GM23338 (cell line): ENCODE data around the gene ADGRV1. TPM values are rescaled to one million over a fixed set of nuclear protein-coding genes. Genes with fewer than 3 reads are reported as not detected.

Experiments
- ATAC-seq: fragments of 200-7000 bp; cut with Tn5 transposase; 3 replicates; pipeline ENCODE4 v1.9.1; 2020
- DNase-seq: peaks from one replicate; pipeline ENCODE4 v3.0.0-alpha.2; 2015; ENCODE audit warnings: low spot score
- H2AFZ ChIP-seq: fragments of 200-600 bp; sonication (generic); 2 replicates; pipeline ENCODE4 v1.8.0; 2016; ENCODE audit warnings: antibody characterized with exemption, mild to moderate bottlenecking, moderate library complexity
- H3F3A ChIP-seq: fragments of 200-600 bp; sonication (generic); replicated peaks from 2 replicates; pipeline ENCODE4 v1.8.0; 2017; ENCODE audit warnings: antibody characterized with exemption, mixed run types, low read depth
- H3K27ac ChIP-seq: fragments of 200-600 bp; sonication (generic); 2 replicates; pipeline ENCODE4 v1.6.1; 2016; ENCODE audit warnings: low read depth
- H3K27me3 ChIP-seq: fragments of 200-600 bp; sonication (generic); 2 replicates; pipeline ENCODE4 v1.8.0; 2016; ENCODE audit warnings: mild to moderate bottlenecking, mixed run types, moderate library complexity; ENCODE audit not compliant: insufficient read depth
- H3K36me3 ChIP-seq: fragments of 200-600 bp; sonication (generic); 2 replicates; pipeline ENCODE4 v1.8.0; 2016; ENCODE audit warnings: mild to moderate bottlenecking; ENCODE audit not compliant: insufficient read depth
- H3K4me1 ChIP-seq: fragments of 200-600 bp; sonication (generic); 2 replicates; pipeline ENCODE4 v1.8.0; 2016; ENCODE audit warnings: mild to moderate bottlenecking, moderate library complexity; ENCODE audit not compliant: insufficient read depth
- H3K4me2 ChIP-seq: fragments of 200-600 bp; sonication (generic); 2 replicates; pipeline ENCODE4 v1.7.1; 2017; ENCODE audit warnings: mixed run types
- H3K4me3 ChIP-seq: fragments of 200-600 bp; sonication (generic); 2 replicates; pipeline ENCODE4 v1.6.1; 2016; ENCODE audit warnings: mixed run types
- H3K79me2 ChIP-seq: fragments of 200-600 bp; sonication (generic); replicated peaks from 2 replicates; pipeline ENCODE4 v1.8.0; 2017; ENCODE audit warnings: mild to moderate bottlenecking; ENCODE audit not compliant: insufficient read depth
- H3K9me2 ChIP-seq: fragments of 200-600 bp; sonication (generic); 2 replicates; pipeline ENCODE4 v1.8.0; 2017; ENCODE audit not compliant: insufficient read depth
- H4K20me1 ChIP-seq: fragments of 200-600 bp; sonication (generic); replicated peaks from 2 replicates; pipeline ENCODE4 v1.8.0; 2017; ENCODE audit warnings: mild to moderate bottlenecking; ENCODE audit not compliant: insufficient read depth
- H3K27ac Mint-ChIP-seq: 2 replicates; pipeline ENCODE4 v1.8.0; 2020; ENCODE audit warnings: inconsistent platforms, mild to moderate bottlenecking, moderate library complexity, mixed read lengths
- H3K27me3 Mint-ChIP-seq: 3 replicates; pipeline ENCODE4 v1.8.0; 2022; ENCODE audit warnings: low read depth, mild to moderate bottlenecking, moderate library complexity, mixed read lengths, inconsistent platforms; ENCODE audit not compliant: insufficient read depth, poor library complexity
- H3K36me3 Mint-ChIP-seq: 3 replicates; pipeline ENCODE4 v1.8.0; 2021; ENCODE audit warnings: low read depth, mild to moderate bottlenecking, inconsistent platforms, moderate library complexity, mixed read lengths
- H3K4me1 Mint-ChIP-seq: 3 replicates; pipeline ENCODE4 v1.8.0; 2020; ENCODE audit warnings: mild to moderate bottlenecking, inconsistent platforms, mixed read lengths
- H3K4me3 Mint-ChIP-seq: 3 replicates; pipeline ENCODE4 v1.8.0; 2021; ENCODE audit warnings: moderate library complexity, mild to moderate bottlenecking, inconsistent platforms, mixed read lengths
- H3K9me3 Mint-ChIP-seq: 3 replicates; pipeline ENCODE4 v1.8.0; 2020; ENCODE audit warnings: moderate library complexity, mild to moderate bottlenecking, inconsistent platforms, mixed read lengths
- CREB1 ChIP-seq: fragments of 250-450 bp; sonication (Bioruptor Pico); IDR thresholded peaks from 2 replicates; pipeline ENCODE4 v1.5.0; 2020; ENCODE audit warnings: low read depth, mild to moderate bottlenecking, moderate library complexity
- CTCF ChIP-seq, 2 experiments: fragments of 200-600 bp in 1 of 2; sonication (generic) in 1 of 2; conservative IDR thresholded peaks; 2 replicates each; pipeline versions ENCODE4 v1.5.1 to v1.6.1; 2016 to 2017; ENCODE audit warnings: antibody characterized with exemption in 2 of 2, low read depth in 2 of 2, mild to moderate bottlenecking in 2 of 2, moderate library complexity in 1 of 2
- EZH2 ChIP-seq: fragments of 200-600 bp; sonication (generic); IDR thresholded peaks from one replicate; pipeline ENCODE4 v1.8.0; 2017; ENCODE audit warnings: antibody characterized with exemption, mild to moderate bottlenecking, low read depth; ENCODE audit not compliant: unreplicated experiment
- EZH2phosphoT487 ChIP-seq: fragments of 200-600 bp; sonication (generic); IDR thresholded peaks from one replicate; pipeline ENCODE4 v1.8.1; 2018; ENCODE audit warnings: antibody characterized with exemption; ENCODE audit not compliant: unreplicated experiment
- JUNB ChIP-seq: IDR thresholded peaks from one replicate; pipeline ENCODE4 v1.6.1; 2016; ENCODE audit warnings: antibody characterized with exemption; ENCODE audit not compliant: unreplicated experiment
- NANOG ChIP-seq: IDR thresholded peaks from 2 replicates; pipeline ENCODE4 v1.6.1; 2016; ENCODE audit warnings: antibody characterized with exemption, borderline replicate concordance
- POLR2AphosphoS5 ChIP-seq: IDR thresholded peaks from 2 replicates; pipeline ENCODE4 v1.6.1; 2016; ENCODE audit warnings: antibody characterized with exemption, low read depth
- REST ChIP-seq: IDR thresholded peaks from one replicate; pipeline ENCODE4 v1.6.1; 2018; ENCODE audit warnings: antibody characterized with exemption; ENCODE audit not compliant: unreplicated experiment
- STAT1 ChIP-seq: IDR thresholded peaks from one replicate; pipeline ENCODE4 v1.6.1; 2016; ENCODE audit warnings: antibody characterized with exemption; ENCODE audit not compliant: unreplicated experiment
- ZNF114 ChIP-seq: fragments of 250-450 bp; sonication (Bioruptor Pico); IDR thresholded peaks from 2 replicates; pipeline ENCODE4 v1.5.0; 2020; ENCODE audit warnings: mild to moderate bottlenecking, moderate library complexity
- ZNF331 ChIP-seq: fragments of 250-450 bp; sonication (Bioruptor Pico); IDR thresholded peaks from 2 replicates; pipeline ENCODE4 v1.5.0; 2020; ENCODE audit warnings: low read depth, mild to moderate bottlenecking, moderate library complexity
- ZNF462 ChIP-seq: fragments of 250-450 bp; sonication (Bioruptor Pico); IDR thresholded peaks from 2 replicates; pipeline ENCODE4 v1.5.0; 2020; ENCODE audit warnings: mild to moderate bottlenecking, moderate library complexity
- polyA plus RNA-seq: library from polyadenylated mRNA; unstranded; fragments of >200 nt; fragmentation: Nextera tagmentation; extraction: Ambion mirVana; gene quantifications from 2 replicates; pipeline ENCODE4 v1.2.1, GENCODE V29; 2016
- total RNA-seq: library from RNA; depleted of rRNA; stranded (reverse); fragments of >200 nt; shearing (Covaris generic); gene quantifications from 2 replicates; pipeline ENCODE4 v1.2.3, GENCODE V29; 2014

ADGRV1 gene
- total and polyA plus RNA-seq, 2 experiments from 2014 or later: 46.1 to 149 TPM

- no peaks in the 10 kb centered on the region for H3F3A ChIP-seq
- H3K9me3 Mint-ChIP-seq: no peaks in the 10 kb centered on the region
- H3K27ac ChIP-seq: no peak overlapping the region
- H3K27ac Mint-ChIP-seq: no peak overlapping the region
- no peak overlapping the region for H3K4me3 Mint-ChIP-seq
- no peak for DNase-seq
- H3K4me2 ChIP-seq: no peak overlapping the region
- no peak overlapping the region for H3K4me3 ChIP-seq
- 0 out of 2 replicates have a peak, but pooled peaks cover 5% of the 10 kb centered on the region for H3K9me2 ChIP-seq
- no peaks in the 10 kb centered on the region for H3K27me3 ChIP-seq
- no peaks in the 10 kb centered on the region for H3K27me3 Mint-ChIP-seq
- H3K4me1 ChIP-seq: no peaks in the 10 kb centered on the region
- no peak overlapping the region for H2AFZ ChIP-seq
- no peaks in the 10 kb centered on the region; the same call in 2 of the 3 replicates for H3K36me3 Mint-ChIP-seq
- no peak for TF ChIP-seq ZNF114 (CRISPR knock-in tag)
- no peak for TF ChIP-seq ZNF331 (CRISPR knock-in tag)
- TF ChIP-seq REST: no peak
- no peak for TF ChIP-seq POLR2AphosphoS5
- no peak for TF ChIP-seq ZNF462 (CRISPR knock-in tag)
- no peak for TF ChIP-seq JUNB
- TF ChIP-seq EZH2phosphoT487: no peak
- no peak for TF ChIP-seq STAT1
- TF ChIP-seq NANOG: no peak
- no peak for TF ChIP-seq EZH2
- no peak for TF ChIP-seq CTCF (conservative IDR thresholded peaks at IDR 0.05; ENCODE audit: low read depth in 2 of 2)
- TF ChIP-seq CREB1 (CRISPR knock-in tag): no peak
- no peaks in the 10 kb centered on the region for H3K79me2 ChIP-seq
- peaks cover 4% of the 10 kb centered on the region; the same call in 1 of the 3 replicates for H3K4me1 Mint-ChIP-seq
- no peaks in the 10 kb centered on the region for H4K20me1 ChIP-seq
- no peaks in the 10 kb centered on the region for H3K36me3 ChIP-seq
- no peak for ATAC-seq
Measured at GRCh38 chr5:91162534-91163381, 604.2 kb downstream of the ADGRV1 start.
